HG02840 (cell line): Measurements from ENCODE around the gene DRAP1.

Experiments
- ATAC-seq: cut with Tn5 transposase; IDR thresholded peaks from one replicate; pipeline ENCODE4 v1.9.1; 2021; ENCODE audit warnings: mild to moderate bottlenecking, moderate library complexity, moderate number of reproducible peaks; ENCODE audit not compliant: unreplicated experiment, low FRiP score

The DRAP1 gene

GRCh38 chr11:65919141-65919572, at the start of gene DRAP1:
TSS of gene DRAP1 (plus strand) at chr11:65919426. CDS start at chr11:65919502, 76 bp downstream.
- peak; percentile 87 for ATAC-seq

GRCh38 chr11:65869643-65870306, 49.5 kb upstream of the DRAP1 start:
- ATAC-seq: no peak

- no peak for ATAC-seq
Measured at GRCh38 chr11:65870307-65870658, 48.9 kb upstream of the DRAP1 start.

- no peak for ATAC-seq
Measured at GRCh38 chr11:65870706-65871681, 48.2 kb upstream of the DRAP1 start.

- no peak for ATAC-seq
Measured at GRCh38 chr11:65871811-65872548, 47.2 kb upstream of the DRAP1 start.

- ATAC-seq: no peak
Measured at GRCh38 chr11:65872586-65873317, 46.5 kb upstream of the DRAP1 start, which contains the start of gene EFEMP2. TSS of gene EFEMP2 (minus strand) at chr11:65872800. CDS start at chr11:65872354, 446 bp downstream.

GRCh38 chr11:65873318-65874156, 45.7 kb upstream of the DRAP1 start:
- ATAC-seq: peak; percentile 78

GRCh38 chr11:65879617-65880016, 39.6 kb upstream of the DRAP1 start, which contains the start of gene CTSW:
TSS of gene CTSW (plus strand) at chr11:65879837. CDS start at chr11:65879855, 18 bp downstream.
- ATAC-seq: no peak

GRCh38 chr11:65880027-65880426, 39.2 kb upstream of the DRAP1 start:
- no peak for ATAC-seq

- ATAC-seq: no peak
Measured at GRCh38 chr11:65880844-65881421, 38.3 kb upstream of the DRAP1 start.

GRCh38 chr11:65882120-65883057, 36.8 kb upstream of the DRAP1 start:
- no peak for ATAC-seq

GRCh38 chr11:65883058-65883761, 36.0 kb upstream of the DRAP1 start:
- no peak for ATAC-seq

- no peak for ATAC-seq
Measured at GRCh38 chr11:65883786-65884715, 35.2 kb upstream of the DRAP1 start.

GRCh38 chr11:65884716-65885092, 34.5 kb upstream of the DRAP1 start:
- no peak for ATAC-seq

- ATAC-seq: no peak
Measured at GRCh38 chr11:65885231-65885630, 34.0 kb upstream of the DRAP1 start.
